GM12865 (cell line): Measurements from ENCODE around the gene ARGLU1.

Experiments
- DNase-seq: peaks from one replicate; pipeline ENCODE4 v3.0.0; 2010; ENCODE audit warnings: low read depth
- H3K4me3 ChIP-seq: 2 replicates; pipeline ENCODE4 v1.5.1; 2011; ENCODE audit warnings: mild to moderate bottlenecking, low read depth, low read length, control low read depth
- TF ChIP-seq, protein P1 (sequence below): IDR thresholded peaks from 2 replicates; pipeline ENCODE4 v1.5.1; 2011; ENCODE audit warnings: low read length, control low read depth, low read depth, inconsistent platforms; ENCODE audit not compliant: insufficient read depth; ENCODE audit errors: missing control alignments

Gene ARGLU1

DNA sequence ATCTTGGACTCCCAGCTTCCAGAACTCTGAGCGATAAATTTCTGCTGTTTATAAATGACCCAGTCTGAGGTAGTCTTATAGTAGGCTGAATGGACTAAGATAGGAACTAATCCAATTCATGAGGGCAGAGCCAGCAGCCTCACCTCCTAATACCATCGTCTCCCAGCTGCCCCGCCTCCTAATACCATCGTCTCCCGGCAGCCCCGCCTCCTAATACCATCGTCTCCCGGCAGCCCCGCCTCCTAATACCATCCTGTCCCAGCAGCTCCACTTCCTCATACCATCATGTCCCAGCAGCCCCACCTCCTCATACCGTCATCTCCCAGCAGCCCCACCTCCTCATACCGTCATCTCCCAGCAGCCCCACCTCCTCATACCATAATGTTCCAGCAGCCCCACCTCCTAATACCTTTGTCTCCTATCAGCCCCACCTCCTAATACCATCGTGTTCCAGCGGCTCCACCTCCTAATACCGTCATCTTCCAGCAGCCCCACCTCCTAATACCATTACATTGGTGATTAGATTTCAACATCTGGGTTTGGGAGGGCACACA, 2.4 kb upstream of the ARGLU1 start:
- TF ChIP-seq, protein P1, sequence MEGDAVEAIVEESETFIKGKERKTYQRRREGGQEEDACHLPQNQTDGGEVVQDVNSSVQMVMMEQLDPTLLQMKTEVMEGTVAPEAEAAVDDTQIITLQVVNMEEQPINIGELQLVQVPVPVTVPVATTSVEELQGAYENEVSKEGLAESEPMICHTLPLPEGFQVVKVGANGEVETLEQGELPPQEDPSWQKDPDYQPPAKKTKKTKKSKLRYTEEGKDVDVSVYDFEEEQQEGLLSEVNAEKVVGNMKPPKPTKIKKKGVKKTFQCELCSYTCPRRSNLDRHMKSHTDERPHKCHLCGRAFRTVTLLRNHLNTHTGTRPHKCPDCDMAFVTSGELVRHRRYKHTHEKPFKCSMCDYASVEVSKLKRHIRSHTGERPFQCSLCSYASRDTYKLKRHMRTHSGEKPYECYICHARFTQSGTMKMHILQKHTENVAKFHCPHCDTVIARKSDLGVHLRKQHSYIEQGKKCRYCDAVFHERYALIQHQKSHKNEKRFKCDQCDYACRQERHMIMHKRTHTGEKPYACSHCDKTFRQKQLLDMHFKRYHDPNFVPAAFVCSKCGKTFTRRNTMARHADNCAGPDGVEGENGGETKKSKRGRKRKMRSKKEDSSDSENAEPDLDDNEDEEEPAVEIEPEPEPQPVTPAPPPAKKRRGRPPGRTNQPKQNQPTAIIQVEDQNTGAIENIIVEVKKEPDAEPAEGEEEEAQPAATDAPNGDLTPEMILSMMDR = no peak
- no peak for DNase-seq
- no peak overlapping the region for H3K4me3 ChIP-seq

DNA sequence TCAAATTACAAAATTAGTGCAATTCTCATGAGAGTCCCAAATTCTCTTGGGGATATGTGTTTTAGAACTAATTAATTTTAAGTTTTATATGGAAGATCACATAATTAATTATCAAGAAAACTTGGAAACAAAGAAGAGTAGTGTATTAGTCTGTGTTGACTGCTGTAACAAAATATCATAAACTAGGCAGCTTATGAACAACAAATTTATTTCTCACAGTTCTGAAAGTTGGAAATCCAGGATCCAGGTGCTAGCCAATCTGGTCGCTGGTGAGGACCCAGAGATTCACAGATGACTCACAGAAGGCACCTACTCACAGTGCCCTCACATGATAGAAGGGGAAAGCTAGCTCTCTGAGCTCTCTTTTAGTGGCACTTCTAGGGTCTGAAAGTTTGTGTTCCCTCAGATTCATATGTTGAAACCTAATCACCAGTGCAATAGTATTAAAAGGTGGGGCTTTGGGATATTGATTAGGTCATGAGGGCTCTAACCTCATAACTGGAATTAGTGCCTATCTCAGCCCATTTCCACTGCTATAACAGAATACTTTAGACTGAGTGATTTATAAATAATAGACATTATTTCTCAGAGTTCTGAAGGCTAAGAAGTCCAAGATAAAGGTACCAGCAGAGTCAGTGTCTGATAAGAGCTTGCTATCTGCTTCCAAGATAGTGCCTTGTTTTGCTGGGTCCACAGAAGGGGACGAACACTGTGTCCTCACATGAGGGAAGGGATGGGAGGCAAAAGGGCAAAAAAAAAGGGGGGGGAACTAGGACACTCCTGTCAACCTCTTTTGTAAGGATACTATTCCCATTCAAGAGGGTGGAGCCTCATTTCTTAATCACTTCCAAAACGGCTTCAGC, 1.5 kb upstream of the ARGLU1 start:
- H3K4me3 ChIP-seq = no peak overlapping the region
- TF ChIP-seq, protein P1 = no peak
- DNase-seq = no peak

DNA sequence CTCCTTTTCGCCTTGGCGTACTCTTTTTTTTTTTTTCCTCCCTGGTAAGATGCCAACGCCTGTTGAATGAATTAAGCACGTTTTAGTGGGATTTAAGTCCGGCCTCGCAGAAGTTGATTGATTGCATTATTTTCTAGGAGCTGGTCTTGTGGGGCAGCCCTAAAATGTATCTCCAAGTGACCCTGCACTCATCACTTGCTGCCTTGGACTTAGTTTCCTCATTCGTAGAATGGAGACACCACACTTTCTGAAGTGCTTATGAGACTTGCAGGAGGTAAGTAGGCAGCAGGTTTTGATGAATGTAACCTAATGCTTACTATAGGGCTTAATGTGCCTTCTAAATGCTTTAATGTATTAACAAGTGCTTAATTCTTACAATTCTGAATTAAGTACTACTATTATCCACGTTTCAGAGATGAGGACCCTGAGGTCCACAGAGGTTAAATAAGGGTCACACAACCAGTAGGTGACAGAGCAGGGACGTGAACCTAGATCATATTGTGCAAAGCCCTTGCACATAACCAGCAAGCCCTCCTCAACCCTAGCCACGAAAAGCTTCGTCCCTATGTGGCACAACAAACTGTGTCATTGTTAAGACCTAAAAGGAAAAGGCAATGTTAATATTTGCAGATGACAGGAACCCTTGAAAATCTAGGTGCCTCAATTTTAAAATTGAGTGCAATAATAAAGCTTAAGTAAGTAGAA, 514 bp upstream of the ARGLU1 start:
- H3K4me3 ChIP-seq = peak overlapping the region; percentile 60
- TF ChIP-seq, protein P1 = no peak
- DNase-seq = peak; percentile 19

DNA sequence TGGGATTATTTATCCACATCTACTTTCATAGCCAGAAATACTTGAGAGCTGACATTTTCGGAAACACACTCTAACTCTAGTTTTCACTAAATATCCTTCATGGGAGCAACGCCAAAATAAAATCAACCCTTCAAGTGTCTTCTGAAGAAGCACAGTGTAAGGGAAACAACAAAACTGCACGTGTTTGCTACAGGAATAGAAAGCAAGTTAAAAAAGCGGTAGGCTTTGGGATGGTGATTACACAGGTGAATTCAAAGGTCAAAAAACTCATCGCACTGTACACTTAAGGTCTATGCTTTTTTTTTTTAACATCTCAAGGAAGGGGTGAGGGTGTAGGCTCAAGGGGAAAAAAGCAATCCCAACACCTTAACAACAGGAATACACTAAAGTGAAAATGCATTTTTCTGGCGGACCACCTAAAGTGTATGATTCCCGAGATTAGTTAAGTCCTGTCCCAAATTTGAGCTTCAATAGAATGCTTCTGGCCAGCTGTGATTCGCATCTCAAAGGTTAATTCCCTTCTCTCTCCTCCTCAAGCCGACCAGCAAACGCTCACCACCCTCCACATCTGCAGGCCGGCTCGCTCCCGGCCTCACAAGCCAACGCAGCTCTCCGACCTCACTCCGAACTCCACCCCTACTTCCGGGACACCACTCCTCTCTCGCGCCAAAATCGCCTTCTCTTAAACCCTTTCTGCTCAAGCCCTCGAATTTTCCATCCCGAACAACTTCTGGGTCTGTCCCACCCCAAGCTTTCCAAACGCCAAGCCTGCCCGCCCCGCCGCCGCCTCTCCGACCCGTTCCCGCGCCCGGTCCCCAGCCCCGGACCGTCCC, 1.1 kb downstream of the ARGLU1 start:
- DNase-seq = peak; percentile 81
- H3K4me3 ChIP-seq = peak overlapping the region; percentile 60
- TF ChIP-seq, protein P1 = no peak

DNA sequence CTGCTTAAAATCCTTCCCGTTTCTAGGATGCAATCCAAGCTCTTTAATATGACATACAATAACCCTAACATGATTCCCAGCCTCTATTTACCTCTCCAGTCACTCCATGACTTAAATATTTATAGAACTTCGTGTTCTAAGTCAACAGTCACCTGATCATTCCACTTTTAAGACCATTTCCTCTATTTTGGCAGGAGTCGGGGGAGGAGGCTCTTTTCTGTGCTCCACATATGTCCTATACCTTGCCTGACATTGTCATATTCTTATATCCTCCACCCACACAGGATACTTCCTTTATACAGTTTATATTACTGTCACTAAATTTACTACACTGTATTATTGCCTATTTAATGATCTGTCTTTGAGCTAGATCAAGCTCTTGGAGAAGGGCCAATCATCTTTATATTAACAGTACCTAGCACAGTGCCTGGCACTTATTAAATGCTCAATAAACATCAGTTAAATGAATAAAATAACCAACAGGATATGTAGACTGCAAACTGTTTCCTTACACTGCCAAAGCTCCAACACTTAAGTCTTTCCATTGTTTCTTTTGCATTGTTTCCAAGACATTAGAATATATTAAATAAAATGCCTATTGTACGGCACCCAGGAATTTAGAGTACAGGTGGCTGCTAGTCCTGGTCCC, 2.7 kb downstream of the ARGLU1 start:
- peak; percentile 13 for DNase-seq
- TF ChIP-seq, protein P1 = no peak
- H3K4me3 ChIP-seq = peak overlapping the region; percentile 60

DNA sequence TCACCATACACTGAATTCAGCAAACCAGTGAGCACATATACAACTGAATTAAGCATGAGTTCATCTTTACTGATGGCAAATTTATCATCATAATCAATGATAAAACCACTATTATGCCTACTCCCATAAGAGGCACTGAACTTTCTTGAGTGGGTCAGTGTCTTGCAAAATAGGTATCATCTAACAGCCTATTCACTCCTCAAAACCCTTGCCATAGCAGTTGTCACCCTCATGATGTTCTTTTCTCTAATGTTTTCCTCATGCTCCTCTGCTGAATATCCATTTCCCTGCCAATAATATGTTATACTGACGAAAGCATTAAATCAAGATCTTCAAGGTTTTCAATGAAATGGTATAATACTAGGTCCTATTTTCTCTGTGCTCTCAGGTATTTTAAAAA, 5.6 kb downstream of the ARGLU1 start:
- no peak for DNase-seq
- H3K4me3 ChIP-seq = peak overlapping the region; percentile 54
- TF ChIP-seq, protein P1 = no peak
